Suprapubic skin (tissue), 3 donors: Measurements from ENCODE around the gene IFITM1.

Source experiments
- POLR2AphosphoS5 ChIP-seq, 3 donors: sonication (generic); formaldehyde crosslinking; IDR thresholded peaks; one replicate each; pipeline ENCODE4 v1.6.1; 2017; ENCODE audit warnings: antibody characterized with exemption in 3 of 3
- TF ChIP-seq, protein P1 (sequence below), 2 donors: fragments of 200-600 bp in 1 of 2; fragments of 450-650 bp in 1 of 2; sonication (generic) in 1 of 2; IDR thresholded peaks; one replicate each; pipeline ENCODE4 v1.5.1; 2016 to 2019; ENCODE audit warnings: antibody characterized with exemption in 2 of 2, mild to moderate bottlenecking in 1 of 2, moderate library complexity in 1 of 2

DNA sequence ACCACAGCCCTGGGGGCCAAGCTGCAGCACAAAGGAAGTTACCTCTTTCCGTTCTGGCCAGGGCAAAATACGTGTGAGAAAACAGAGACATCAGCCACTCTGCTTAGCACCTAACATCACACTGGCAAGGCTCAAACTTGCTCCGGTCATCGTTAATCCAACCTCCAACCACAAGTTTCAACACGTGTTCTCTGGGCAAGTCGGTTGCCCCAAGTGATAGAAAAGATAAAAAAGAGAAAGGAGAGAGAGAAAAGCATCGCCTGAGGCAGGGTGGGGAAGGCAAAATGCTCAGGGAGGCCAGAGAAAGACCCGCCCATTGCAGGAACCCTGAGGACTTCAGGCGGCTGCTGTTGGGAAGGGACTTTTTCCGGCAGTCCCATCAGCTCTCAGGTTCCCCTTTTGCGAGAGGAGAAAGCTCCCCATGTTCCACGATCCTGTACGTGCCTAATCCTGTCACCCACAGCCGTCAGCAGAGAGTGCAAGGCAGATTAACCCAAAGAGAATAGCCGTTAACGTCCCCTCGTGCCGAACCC is 36.9 kb downstream of the IFITM1 start:
- TF ChIP-seq, protein P1, sequence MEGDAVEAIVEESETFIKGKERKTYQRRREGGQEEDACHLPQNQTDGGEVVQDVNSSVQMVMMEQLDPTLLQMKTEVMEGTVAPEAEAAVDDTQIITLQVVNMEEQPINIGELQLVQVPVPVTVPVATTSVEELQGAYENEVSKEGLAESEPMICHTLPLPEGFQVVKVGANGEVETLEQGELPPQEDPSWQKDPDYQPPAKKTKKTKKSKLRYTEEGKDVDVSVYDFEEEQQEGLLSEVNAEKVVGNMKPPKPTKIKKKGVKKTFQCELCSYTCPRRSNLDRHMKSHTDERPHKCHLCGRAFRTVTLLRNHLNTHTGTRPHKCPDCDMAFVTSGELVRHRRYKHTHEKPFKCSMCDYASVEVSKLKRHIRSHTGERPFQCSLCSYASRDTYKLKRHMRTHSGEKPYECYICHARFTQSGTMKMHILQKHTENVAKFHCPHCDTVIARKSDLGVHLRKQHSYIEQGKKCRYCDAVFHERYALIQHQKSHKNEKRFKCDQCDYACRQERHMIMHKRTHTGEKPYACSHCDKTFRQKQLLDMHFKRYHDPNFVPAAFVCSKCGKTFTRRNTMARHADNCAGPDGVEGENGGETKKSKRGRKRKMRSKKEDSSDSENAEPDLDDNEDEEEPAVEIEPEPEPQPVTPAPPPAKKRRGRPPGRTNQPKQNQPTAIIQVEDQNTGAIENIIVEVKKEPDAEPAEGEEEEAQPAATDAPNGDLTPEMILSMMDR (IDR thresholded peaks at IDR 0.05) = no peak
- no peak for TF ChIP-seq POLR2AphosphoS5 (IDR thresholded peaks at IDR 0.05)
